ENCODE measurements around the gene FNDC3B.

GRCh38 chr3:172023915-172024314 lies 15.5 kb upstream of the FNDC3B start:
- TF ChIP-seq GATA2 (IDR thresholded peaks at IDR 0.05; ENCODE audit: low read depth, low read length) (no peak), GATA3 (IDR thresholded peaks at IDR 0.05; ENCODE audit: low read depth, low read length) (no peak)
